Spleen (tissue), 11 donors: ENCODE results near the gene MLF2. TPM values are rescaled to one million over a fixed set of nuclear protein-coding genes. Genes with fewer than 3 reads are reported as not detected.
A peak's percentile ranks its signal among the peaks of the same experiment; 100 is the strongest.

ENCODE experiments used
- DNase-seq: peaks from one replicate; pipeline ENCODE4 v3.0.0-alpha.2; 2020
- H3K27ac ChIP-seq, 8 donors: fragments of 200-600 bp; sonication (generic) in 7 of 8; 1 replicate in 4 of 8; 2 replicates in 4 of 8; pipeline versions ENCODE4 v1.5.0 to v1.8.0; 2016 to 2021; ENCODE audit warnings: inconsistent platforms in 4 of 8, mild to moderate bottlenecking in 4 of 8, moderate library complexity in 1 of 8
- H3K27me3 ChIP-seq, 7 donors: fragments of 200-600 bp; sonication (generic) in 6 of 7; replicated peaks in 1 of 7; 1 replicate in 4 of 7; 2 replicates in 3 of 7; pipeline versions ENCODE4 v1.5.0 to v1.8.0; 2016 to 2021; ENCODE audit warnings: inconsistent platforms in 3 of 7, mild to moderate bottlenecking in 1 of 7
- H3K36me3 ChIP-seq, 6 donors: fragments of 200-600 bp; sonication (generic) in 5 of 6; 1 replicate in 4 of 6; 2 replicates in 2 of 6; pipeline versions ENCODE4 v1.5.0 to v1.8.0; 2016 to 2021; ENCODE audit warnings: inconsistent platforms in 2 of 6
- H3K4me1 ChIP-seq, 6 donors: fragments of 200-600 bp; sonication (generic) in 5 of 6; 1 replicate in 3 of 6; 2 replicates in 3 of 6; pipeline versions ENCODE4 v1.5.0 to v1.8.0; 2016 to 2021; ENCODE audit warnings: inconsistent platforms in 3 of 6
- H3K4me3 ChIP-seq, 8 donors: fragments of 200-600 bp; sonication (generic) in 7 of 8; 1 replicate in 4 of 8; 2 replicates in 4 of 8; pipeline versions ENCODE4 v1.5.0 to v1.8.0; 2016 to 2021; ENCODE audit warnings: inconsistent platforms in 4 of 8, mild to moderate bottlenecking in 4 of 8, moderate library complexity in 2 of 8
- H3K9me3 ChIP-seq, 8 donors: fragments of 200-600 bp; sonication (generic) in 7 of 8; 1 replicate in 4 of 8; 2 replicates in 4 of 8; pipeline versions ENCODE4 v1.5.0 to v1.8.0; 2016 to 2021; ENCODE audit warnings: inconsistent platforms in 4 of 8
- CTCF ChIP-seq, 11 experiments: fragments of 200-600 bp in 7 of 11; fragments of 450-650 bp in 4 of 11; sonication (generic) in 4 of 11; IDR thresholded peaks in 8 of 11; conservative IDR thresholded peaks in 3 of 11; 1 replicate in 7 of 11; 2 replicates in 4 of 11; pipeline versions ENCODE4 v1.4.0 to v1.8.0; 2016 to 2021; ENCODE audit warnings: antibody characterized with exemption in 11 of 11, inconsistent platforms in 4 of 11, mild to moderate bottlenecking in 1 of 11
- POLR2A ChIP-seq, 3 donors: fragments of 450-650 bp; IDR thresholded peaks; one replicate each; pipeline ENCODE4 v1.5.1; 2017; ENCODE audit warnings: antibody characterized with exemption in 3 of 3, mild to moderate bottlenecking in 1 of 3
- POLR2AphosphoS5 ChIP-seq, 3 donors: sonication (generic); formaldehyde crosslinking; IDR thresholded peaks; one replicate each; pipeline ENCODE4 v1.5.1; 2017; ENCODE audit warnings: antibody characterized with exemption in 3 of 3
- WGBS, 5 donors: extraction: QIAGEN DNeasy Blood & Tissue Kit in 3 of 5; methylation state at CpG; one replicate each; pipeline versions ENCODE4 v1.1.5 to v1.1.7; 2013 to 2018; 5-methylcytosine and 5-hydroxymethylcytosine counted together
- intact Hi-C: fragments of 100-400 bp; cut with DNase I; formaldehyde crosslinking; loops from one replicate; pipeline ENCODE4 v1.15.0; 2023; ENCODE audit warnings: low total_unique reads
- polyA plus RNA-seq, 3 donors: library from polyadenylated mRNA; stranded (reverse); fragments of 200-250 nt; gene quantifications; one replicate each; pipeline ENCODE4 v1.2.1, GENCODE V29; 2013
- total RNA-seq, 7 donors: library from RNA; depleted of rRNA in 3 of 7; stranded (reverse); fragments of >200 nt in 3 of 7; fragmentation: NEBNext Ultra II Directional in 4 of 7; extraction: Animal tissue kit (Norgen Biotek cat#: 25700) in 4 of 7; gene quantifications; one replicate each; pipeline versions ENCODE4 v1.1.0 to v1.2.1, GENCODE V29; 2016 to 2021
- donor health status: healthy with polysubstance abuse.
- donor health status: DM: no; HTN: no; CAD: no; lungs with moderate emphysema.
- donor health status: DM: no; HTN: no; CAD: no.
- donor health status: Bipolar disorder and iron deficiency.
- donor health status: healthy.
- donor health status: DM: no; HTN: no; CAD: no.
- donor health status: DM: yes; HTN: yes; CAD: no.

Gene MLF2
- total and polyA plus RNA-seq, 10 donors, result 78.0 to 123 (median 104) TPM

- intact Hi-C loops, result no loop called here
- 88 to 95% (median 93%) methylated on average over 10 of the region's 10 CpGs for WGBS, 5 donors
- peaks cover 4 to 94% (median 59%) of the 10 kb centered on the region in 6 donors for H3K4me1 ChIP-seq
- peaks cover 0 to 86% (median 24%) of the 10 kb centered on the region in 7 donors for H3K27me3 ChIP-seq
- no peaks in the 10 kb centered on the region for H3K9me3 ChIP-seq
- H3K36me3 ChIP-seq, result peaks cover 0 to 21% (median 0%) of the 10 kb centered on the region in 6 donors
- DNase-seq, result no peak
- TF ChIP-seq CTCF (IDR thresholded peaks at IDR 0.05 in 8 of 11, conservative IDR thresholded peaks at IDR 0.05 in 3 of 11) (no peak), POLR2A (IDR thresholded peaks at IDR 0.05) (no peak), POLR2AphosphoS5 (IDR thresholded peaks at IDR 0.05) (no peak)
- no peak overlapping the region for H3K4me3 ChIP-seq
- H3K27ac ChIP-seq, result peak overlapping the region in 4 of 8 donors; percentile 37 to 84 (median 62)
These were observed 17.7 kb upstream of the MLF2 start for GRCh38 chr12:6770600-6770999.

- DNase-seq, result no peak
- WGBS, 5 donors, result 82 to 89% (median 84%) methylated on average over 12 of the region's 12 CpGs
- peak overlapping the region in 2 of 8 donors; percentile 80 to 84 for H3K27ac ChIP-seq
These were observed 17.2 kb upstream of the MLF2 start for GRCh38 chr12:6770094-6770493.

GRCh38 chr12:6769666-6770065 is 16.7 kb upstream of the MLF2 start:
- Histone ChIP-seq H3K4me1 (peaks cover 7 to 94% (median 69%) of the 10 kb centered on the region in 6 donors), H3K27me3 (peaks cover 0 to 86% (median 30%) of the 10 kb centered on the region in 7 donors), H3K4me3 (no peak overlapping the region), H3K27ac (no peak overlapping the region), H3K36me3 (peaks cover 0 to 21% (median 0%) of the 10 kb centered on the region in 6 donors), H3K9me3 (no peaks in the 10 kb centered on the region)
- WGBS, 5 donors, result 37 to 81% (median 64%) methylated on average over 4 of the region's 4 CpGs
- intact Hi-C loops, result no loop called here
- DNase-seq, result no peak
- TF ChIP-seq POLR2A (IDR thresholded peaks at IDR 0.05) (no peak), CTCF (IDR thresholded peaks at IDR 0.05 in 8 of 11, conservative IDR thresholded peaks at IDR 0.05 in 3 of 11) (no peak), POLR2AphosphoS5 (IDR thresholded peaks at IDR 0.05) (no peak)

More at GRCh38 chr12:6770094-6770493, 17.2 kb upstream of the MLF2 start:
- peaks cover 0 to 21% (median 0%) of the 10 kb centered on the region in 6 donors for H3K36me3 ChIP-seq
- H3K27me3 ChIP-seq, result peaks cover 0 to 86% (median 28%) of the 10 kb centered on the region in 7 donors
- intact Hi-C loops, result no loop called here
- H3K4me1 ChIP-seq, result peaks cover 4 to 94% (median 64%) of the 10 kb centered on the region in 6 donors
- H3K9me3 ChIP-seq, result no peaks in the 10 kb centered on the region
- TF ChIP-seq CTCF (IDR thresholded peaks at IDR 0.05 in 8 of 11, conservative IDR thresholded peaks at IDR 0.05 in 3 of 11), result no peak
- TF ChIP-seq POLR2A (IDR thresholded peaks at IDR 0.05), result no peak
- TF ChIP-seq POLR2AphosphoS5 (IDR thresholded peaks at IDR 0.05), result no peak
- H3K4me3 ChIP-seq, result no peak overlapping the region

GRCh38 chr12:6768990-6769389 is 16.0 kb upstream of the MLF2 start:
- H3K27me3 ChIP-seq, result peaks cover 0 to 86% (median 26%) of the 10 kb centered on the region in 7 donors
- DNase-seq, result no peak
- no peaks in the 10 kb centered on the region for H3K9me3 ChIP-seq
- intact Hi-C loops, result no loop called here
- WGBS, 5 donors, result 72 to 92% (median 75%) methylated on average over 4 to 6 of the region's 6 CpGs
- TF ChIP-seq CTCF (IDR thresholded peaks at IDR 0.05 in 8 of 11, conservative IDR thresholded peaks at IDR 0.05 in 3 of 11), result no peak
- no peak for TF ChIP-seq POLR2A (IDR thresholded peaks at IDR 0.05)
- TF ChIP-seq POLR2AphosphoS5 (IDR thresholded peaks at IDR 0.05), result no peak
- no peak overlapping the region for H3K27ac ChIP-seq
- peaks cover 0 to 21% (median 0%) of the 10 kb centered on the region in 6 donors for H3K36me3 ChIP-seq
- peaks cover 9 to 94% (median 73%) of the 10 kb centered on the region in 6 donors for H3K4me1 ChIP-seq
- H3K4me3 ChIP-seq, result peak overlapping the region in 3 of 8 donors; percentile 59 to 80 (median 75)
